IMR-90 (cell line): ENCODE data around the gene DCC. TPM values are rescaled to one million over a fixed set of nuclear protein-coding genes. Genes with fewer than 3 reads are reported as not detected.

ENCODE experiments used
- ATAC-seq: fragments of 200-7000 bp; cut with Tn5 transposase; 2 replicates; pipeline ENCODE4 v1.9.1; 2020; ENCODE audit warnings: low read depth, mild to moderate bottlenecking, moderate library complexity
- BruUV-seq: library from RNA; stranded (reverse); fragments of 400-500 nt; replicated peaks from 2 replicates; lab custom pipeline; 2021; lab: Mats Ljungman, UMichigan
- CTCF ChIA-PET: fragments of 300-600 bp; formaldehyde crosslinking; extraction: SDS; loops from one replicate; lab custom pipeline; 2021; ENCODE audit warnings: antibody characterized with exemption; lab: Yijun Ruan, JAX
- POLR2A ChIA-PET: fragments of 300-600 bp; sonication (Branson Sonifier 250); formaldehyde crosslinking; loops from one replicate; lab custom pipeline; 2022; ENCODE audit warnings: antibody characterized with exemption; ENCODE audit not compliant: unreplicated experiment; lab: Charles Lee
- DNase-seq: peaks from one replicate; pipeline ENCODE4 v3.0.0; 2013
- H2AFZ ChIP-seq: replicated peaks from 2 replicates; pipeline ENCODE3; 2013; ENCODE audit warnings: low read length, mild to moderate bottlenecking; ENCODE audit not compliant: poor library complexity
- H2AK5ac ChIP-seq: 2 replicates; pipeline ENCODE4 v1.6.1; 2013; ENCODE audit warnings: low read depth, low read length, inconsistent platforms
- H2AK9ac ChIP-seq: replicated peaks from 2 replicates; pipeline ENCODE3; 2013; ENCODE audit warnings: mild to moderate bottlenecking, low read depth, low read length, moderate library complexity; ENCODE audit not compliant: poor library complexity
- H2BK120ac ChIP-seq: 2 replicates; pipeline ENCODE4 v1.6.1; 2013; ENCODE audit warnings: low read depth, low read length, inconsistent platforms
- H2BK15ac ChIP-seq: 3 replicates; pipeline ENCODE4 v1.6.1; 2013; ENCODE audit warnings: low read depth, low read length, inconsistent platforms
- H2BK20ac ChIP-seq: 2 replicates; pipeline ENCODE4 v1.6.1; 2013; ENCODE audit warnings: low read depth, mild to moderate bottlenecking, inconsistent platforms, low read length, moderate library complexity
- H2BK5ac ChIP-seq: 2 replicates; pipeline ENCODE4 v1.6.1; 2013; ENCODE audit warnings: mild to moderate bottlenecking, low read depth, low read length, inconsistent platforms; ENCODE audit not compliant: poor library complexity, severe bottlenecking
- H3K14ac ChIP-seq: replicated peaks from 2 replicates; pipeline ENCODE4 v1.6.1; 2013; ENCODE audit warnings: low read depth, low read length, inconsistent platforms
- H3K18ac ChIP-seq: 2 replicates; pipeline ENCODE4 v1.6.1; 2013; ENCODE audit warnings: low read depth, low read length, control low read depth
- H3K23ac ChIP-seq: 2 replicates; pipeline ENCODE4 v1.6.1; 2013; ENCODE audit warnings: low read depth, low read length, inconsistent platforms
- H3K27ac ChIP-seq: 2 replicates; pipeline ENCODE4 v1.5.1; 2013; ENCODE audit warnings: mild to moderate bottlenecking, control low read depth, low read length; ENCODE audit not compliant: insufficient read depth
- H3K27me3 ChIP-seq: 2 replicates; pipeline ENCODE4 v1.6.1; 2013; ENCODE audit warnings: low read length; ENCODE audit not compliant: control insufficient read depth, insufficient read depth
- H3K36me3 ChIP-seq: 2 replicates; pipeline ENCODE4 v1.6.1; 2013; ENCODE audit warnings: low read length, mixed read lengths; ENCODE audit not compliant: control insufficient read depth, insufficient read depth
- H3K4ac ChIP-seq: 2 replicates; pipeline ENCODE4 v1.6.1; 2013; ENCODE audit warnings: low read depth, low read length, inconsistent platforms
- H3K4me1 ChIP-seq: 2 replicates; pipeline ENCODE4 v1.6.1; 2013; ENCODE audit warnings: low read length, mixed read lengths; ENCODE audit not compliant: control insufficient read depth, insufficient read depth
- H3K4me2 ChIP-seq: 2 replicates; pipeline ENCODE4 v1.6.1; 2013; ENCODE audit warnings: low read depth, mild to moderate bottlenecking, control low read depth, low read length, moderate library complexity
- H3K4me3 ChIP-seq: 2 replicates; pipeline ENCODE4 v1.5.1; 2013; ENCODE audit warnings: low read depth, mild to moderate bottlenecking, control low read depth, low read length, moderate library complexity; ENCODE audit not compliant: insufficient read depth
- H3K56ac ChIP-seq: 2 replicates; pipeline ENCODE4 v1.6.1; 2013; ENCODE audit warnings: low read length, inconsistent platforms; ENCODE audit not compliant: insufficient read depth; ENCODE audit errors: extremely low read depth
- H3K79me1 ChIP-seq, 2 experiments: 2 replicates each; pipeline ENCODE4 v1.6.1; 2013; ENCODE audit warnings: low read length in 2 of 2, inconsistent platforms in 1 of 2, low read depth in 1 of 2
- H3K9ac ChIP-seq: 2 replicates; pipeline ENCODE4 v1.6.1; 2013; ENCODE audit warnings: low read depth, low read length, control low read depth
- H3K9me1 ChIP-seq: 2 replicates; pipeline ENCODE4 v1.6.1; 2013; ENCODE audit warnings: low read length, inconsistent platforms; ENCODE audit not compliant: insufficient read depth
- H3K9me3 ChIP-seq: 2 replicates; pipeline ENCODE4 v1.6.1; 2013; ENCODE audit warnings: low read length; ENCODE audit not compliant: control insufficient read depth, insufficient read depth
- H4K20me1 ChIP-seq: 2 replicates; pipeline ENCODE4 v1.6.1; 2013; ENCODE audit warnings: low read length, inconsistent platforms; ENCODE audit not compliant: insufficient read depth
- H4K5ac ChIP-seq: 2 replicates; pipeline ENCODE4 v1.6.1; 2013; ENCODE audit warnings: mild to moderate bottlenecking, low read depth, low read length, control low read depth
- H4K8ac ChIP-seq, 2 experiments: 2 replicates each; pipeline ENCODE4 v1.6.1; 2013; ENCODE audit warnings: low read depth in 2 of 2, low read length in 2 of 2, control low read depth in 1 of 2, inconsistent platforms in 1 of 2
- H4K91ac ChIP-seq: 2 replicates; pipeline ENCODE4 v1.6.1; 2013; ENCODE audit warnings: low read depth, low read length, inconsistent platforms; ENCODE audit not compliant: insufficient read depth
- BHLHE40 ChIP-seq: fragments of 150-350 bp; IDR thresholded peaks from 2 replicates; pipeline ENCODE4 v1.6.1; 2016; ENCODE audit warnings: mild to moderate bottlenecking, low read depth, low read length
- CEBPB ChIP-seq: IDR thresholded peaks from 2 replicates; pipeline ENCODE4 v1.6.1; 2012; ENCODE audit warnings: low read depth, low read length, improper control_type of control experiment
- CTCF ChIP-seq: conservative IDR thresholded peaks from 2 replicates; pipeline ENCODE4 v1.5.1; 2012; ENCODE audit warnings: mild to moderate bottlenecking, low read depth, low read length, improper control_type of control experiment
- ELK1 ChIP-seq: fragments of 150-350 bp; IDR thresholded peaks from 2 replicates; pipeline ENCODE4 v1.6.1; 2016; ENCODE audit warnings: low read depth, mild to moderate bottlenecking, low read length, moderate library complexity, borderline replicate concordance
- FOS ChIP-seq: fragments of 150-350 bp; IDR thresholded peaks from 2 replicates; pipeline ENCODE4 v1.6.1; 2016; ENCODE audit warnings: low read depth, low read length
- MAFK ChIP-seq: IDR thresholded peaks from 2 replicates; pipeline ENCODE4 v1.6.1; 2012; ENCODE audit warnings: low read depth, low read length, improper control_type of control experiment
- MAZ ChIP-seq: IDR thresholded peaks from 2 replicates; pipeline ENCODE4 v1.6.1; 2012; ENCODE audit warnings: low read depth, mild to moderate bottlenecking, low read length, improper control_type of control experiment, moderate library complexity, borderline replicate concordance
- MXI1 ChIP-seq: IDR thresholded peaks from 2 replicates; pipeline ENCODE4 v1.6.1; 2012; ENCODE audit warnings: low read depth, mild to moderate bottlenecking, low read length, moderate library complexity, borderline replicate concordance
- NFE2L2 ChIP-seq: fragments of 150-350 bp; IDR thresholded peaks from 2 replicates; pipeline ENCODE4 v1.6.1; 2016; ENCODE audit warnings: low read depth, mild to moderate bottlenecking, low read length
- POLR2A ChIP-seq: IDR thresholded peaks from 2 replicates; pipeline ENCODE4 v1.6.1; 2012; ENCODE audit warnings: mild to moderate bottlenecking, low read depth, low read length
- RAD21 ChIP-seq: IDR thresholded peaks from 2 replicates; pipeline ENCODE4 v1.6.1; 2012; ENCODE audit warnings: low read length, improper control_type of control experiment
- RCOR1 ChIP-seq: IDR thresholded peaks from 2 replicates; pipeline ENCODE4 v1.6.1; 2012; ENCODE audit warnings: mild to moderate bottlenecking, low read length, improper control_type of control experiment; ENCODE audit not compliant: insufficient replicate concordance
- RFX5 ChIP-seq: IDR thresholded peaks from 2 replicates; pipeline ENCODE4 v1.8.0; 2012; ENCODE audit warnings: low read depth, mild to moderate bottlenecking, low read length, moderate library complexity
- SMC3 ChIP-seq: fragments of 150-350 bp; IDR thresholded peaks from 2 replicates; pipeline ENCODE4 v1.6.1; 2016; ENCODE audit warnings: low read depth, mild to moderate bottlenecking, antibody characterized with exemption, low read length, moderate library complexity
- USF2 ChIP-seq: fragments of 150-350 bp; IDR thresholded peaks from 2 replicates; pipeline ENCODE4 v1.6.1; 2017; ENCODE audit warnings: mild to moderate bottlenecking, antibody characterized with exemption, low read length, low read depth
- WGBS, 2 experiments: methylation state at CpG; one replicate each; pipeline versions ENCODE4 v1.1.5 to v1.1.7; 2013; ENCODE audit warnings: missing lambda C conversion rate in 2 of 2; ENCODE audit not compliant: insufficient read length in 1 of 2; ENCODE audit errors: extremely low coverage in 2 of 2; 5-methylcytosine and 5-hydroxymethylcytosine counted together
- dilution Hi-C: fragments of 300-500 bp; cut with HindIII; formaldehyde crosslinking; loops from one replicate; pipeline ENCODE4 v1.14.3; 2018; ENCODE audit warnings: low sequenced_read_pairs; ENCODE audit not compliant: unreplicated experiment
- in situ Hi-C: fragments of 300-500 bp; cut with MboI; formaldehyde crosslinking; loops from 3 replicates; pipeline ENCODE4 v1.14.3; 2019; ENCODE audit warnings: low sequenced_read_pairs, inconsistent platforms, mixed read lengths
- intact Hi-C: fragments of 100-400 bp; cut with micrococcal nuclease; formaldehyde crosslinking; loops from 2 replicates; pipeline ENCODE4 v1.10.0; 2022
- polyA plus RNA-seq, 3 experiments: library from polyadenylated mRNA; depleted of rRNA; stranded (reverse); fragments of >200 nt; gene quantifications; 2 replicates each; pipeline ENCODE4 v1.2.3, GENCODE V29; 2012; ENCODE audit warnings: low replicate concordance in 1 of 3
- total RNA-seq: library from RNA; depleted of rRNA; stranded (reverse); fragments of >200 nt; gene quantifications from 2 replicates; pipeline ENCODE4 v1.2.3, GENCODE V29; 2012

DCC gene
- total and polyA plus RNA-seq, 2 of the 4 experiments (the other 2 are of a cell fraction): 0.31 to 0.54 TPM

- Histone ChIP-seq H3K27me3 (no peaks in the 10 kb centered on the region), H2BK20ac (no peak overlapping the region), H4K5ac (no peak overlapping the region), H3K23ac (no peak overlapping the region), H3K14ac (no peak overlapping the region), H3K9me1 (no peaks in the 10 kb centered on the region), H3K4me1 (no peaks in the 10 kb centered on the region), H2AK9ac (no peak overlapping the region), H4K91ac (no peak overlapping the region), H3K36me3 (no peaks in the 10 kb centered on the region), H4K8ac (no peak overlapping the region), H3K27ac (no peak overlapping the region), H2BK15ac (no peak overlapping the region), H3K79me1 (no peaks in the 10 kb centered on the region), H3K9ac (no peak overlapping the region), H3K9me3 (0 out of 2 replicates have a peak, but pooled peaks cover 3% of the 10 kb centered on the region), H3K18ac (no peak overlapping the region), H3K4ac (no peak overlapping the region), H3K4me2 (no peak overlapping the region), H3K56ac (no peak overlapping the region), H2BK120ac (no peak overlapping the region), H2AK5ac (no peak overlapping the region), H2BK5ac (no peak overlapping the region), H2AFZ (no peak overlapping the region), H4K20me1 (no peaks in the 10 kb centered on the region), H3K4me3 (no peak overlapping the region)
- 29% methylated on average over 1 of the region's 3 CpGs; no CpG with 5 or more reads in 1 of the 2 experiments for WGBS, 2 experiments
- in situ Hi-C loops (no loop called here), dilution Hi-C loops (no loop called here), intact Hi-C loops (no loop called here)
- TF ChIP-seq NFE2L2: no peak
- no peak for TF ChIP-seq FOS
- no peak for TF ChIP-seq MAFK
- TF ChIP-seq RAD21: no peak
- TF ChIP-seq MAZ: no peak
- no peak for TF ChIP-seq USF2
- TF ChIP-seq RFX5: no peak
- TF ChIP-seq ELK1: no peak
- TF ChIP-seq MXI1: no peak
- no peak for TF ChIP-seq CEBPB
- TF ChIP-seq POLR2A: no peak
- no peak for TF ChIP-seq RCOR1
- TF ChIP-seq BHLHE40: no peak
- no peak for TF ChIP-seq SMC3
- no peak for TF ChIP-seq CTCF
- DNase-seq: no peak
- POLR2A ChIA-PET: no interaction called here
- ATAC-seq: no peak
- BruUV-seq: no TSS peak
- CTCF ChIA-PET: no interaction called here
Measured at GRCh38 chr18:53402670-53403069, 1062.7 kb downstream of the DCC start.
